Measurements from ENCODE around the gene FTSJ1.

Gene FTSJ1

DNA sequence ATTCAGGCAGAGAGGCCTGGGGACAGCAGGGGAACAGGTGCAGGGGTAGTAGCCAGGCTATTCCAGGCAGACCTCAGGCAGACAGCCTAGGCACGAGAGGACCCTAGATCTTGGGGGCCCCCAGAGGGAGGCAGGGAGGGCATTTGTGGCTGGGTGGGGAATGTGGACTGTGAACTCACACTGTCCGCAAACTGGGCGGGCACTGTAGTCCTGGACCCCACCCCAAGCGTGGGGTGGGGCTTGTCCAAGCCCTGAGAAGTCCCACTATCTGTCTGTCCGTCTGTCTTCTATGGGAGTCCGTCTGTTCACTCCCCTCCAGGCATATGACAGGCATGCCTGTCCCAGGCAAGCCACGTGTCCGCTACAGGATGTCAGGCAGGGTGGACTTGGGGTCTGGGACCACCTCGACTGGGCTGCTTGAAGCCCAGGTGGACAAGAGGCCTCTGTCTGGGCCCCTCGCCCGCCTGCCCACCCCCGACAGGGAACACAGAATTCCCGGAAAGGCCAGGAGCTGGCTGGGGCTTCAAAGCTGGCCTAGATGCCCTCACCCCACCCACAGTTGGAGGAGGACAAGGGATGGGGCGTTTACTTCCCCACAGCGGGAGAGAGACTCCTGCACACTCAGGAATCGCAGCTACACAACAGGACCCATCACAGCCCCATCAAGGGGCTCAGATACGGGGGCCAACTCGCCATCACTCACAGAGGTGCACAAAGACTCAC lies 5.7 kb upstream of the FTSJ1 start, which contains the start of gene SLC38A5:
SLC38A5 (minus strand) TSS at position 151 of the 723 bp plus-strand sequence. CDS start 2,336 bp downstream, outside the sequence.
- DNase-seq (ENCODE audit: low read depth in 1 of 2, low spot score in 1 of 2): no peak

DNA sequence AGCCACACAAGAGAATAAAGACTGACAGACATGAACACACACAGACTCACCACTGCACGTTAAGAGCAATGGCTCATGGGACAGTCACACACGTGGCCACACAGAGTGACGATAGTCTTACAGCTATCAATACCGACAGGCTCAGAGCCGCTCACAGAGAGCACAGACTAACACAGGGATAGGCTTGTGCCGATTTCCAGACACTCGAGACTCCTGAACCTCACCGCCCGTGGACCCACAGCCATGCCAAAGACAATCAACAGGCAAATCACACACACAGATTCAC lies 5.2 kb upstream of the FTSJ1 start:
- no peak for DNase-seq (ENCODE audit: low read depth in 1 of 2, low spot score in 1 of 2)

DNA sequence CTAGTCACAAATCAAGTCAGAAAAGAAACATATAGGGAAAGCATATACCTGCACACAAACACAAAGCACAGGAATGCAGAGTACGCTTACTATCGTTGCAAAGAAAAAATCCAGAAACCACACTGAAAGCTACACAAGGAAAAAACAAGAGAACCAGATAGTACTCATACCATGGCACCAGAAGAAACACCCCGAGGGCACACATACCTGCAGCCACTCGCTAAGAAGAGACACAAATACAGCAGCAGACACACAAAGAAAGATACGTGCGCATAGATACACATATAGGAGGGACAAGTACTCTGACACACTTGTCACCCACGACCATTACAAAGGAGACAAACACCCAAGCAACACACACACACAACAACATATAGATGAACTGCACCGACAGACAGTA lies 4.5 kb upstream of the FTSJ1 start:
- DNase-seq (ENCODE audit: low read depth in 1 of 2, low spot score in 1 of 2): no peak

DNA sequence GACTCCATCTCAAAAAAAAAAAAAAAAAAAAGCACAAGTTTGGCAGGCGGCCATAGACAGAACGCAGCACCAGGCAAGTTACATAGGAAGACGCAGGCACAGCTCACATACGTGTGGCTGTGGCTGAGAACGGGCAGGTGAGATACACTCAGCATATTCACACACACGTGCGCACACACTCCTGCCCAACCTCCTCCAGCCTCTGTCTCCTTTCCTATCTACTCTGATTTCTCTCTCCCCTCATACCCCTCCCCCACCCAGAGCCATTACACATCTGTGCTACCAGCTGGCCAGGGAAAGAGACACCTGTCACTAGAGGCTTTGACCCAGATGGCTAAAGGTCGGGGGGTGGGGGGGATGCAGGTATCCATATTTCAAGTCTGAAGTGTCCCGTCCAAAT lies 3.8 kb upstream of the FTSJ1 start:
- no peak for DNase-seq (ENCODE audit: low read depth in 1 of 2, low spot score in 1 of 2)

DNA sequence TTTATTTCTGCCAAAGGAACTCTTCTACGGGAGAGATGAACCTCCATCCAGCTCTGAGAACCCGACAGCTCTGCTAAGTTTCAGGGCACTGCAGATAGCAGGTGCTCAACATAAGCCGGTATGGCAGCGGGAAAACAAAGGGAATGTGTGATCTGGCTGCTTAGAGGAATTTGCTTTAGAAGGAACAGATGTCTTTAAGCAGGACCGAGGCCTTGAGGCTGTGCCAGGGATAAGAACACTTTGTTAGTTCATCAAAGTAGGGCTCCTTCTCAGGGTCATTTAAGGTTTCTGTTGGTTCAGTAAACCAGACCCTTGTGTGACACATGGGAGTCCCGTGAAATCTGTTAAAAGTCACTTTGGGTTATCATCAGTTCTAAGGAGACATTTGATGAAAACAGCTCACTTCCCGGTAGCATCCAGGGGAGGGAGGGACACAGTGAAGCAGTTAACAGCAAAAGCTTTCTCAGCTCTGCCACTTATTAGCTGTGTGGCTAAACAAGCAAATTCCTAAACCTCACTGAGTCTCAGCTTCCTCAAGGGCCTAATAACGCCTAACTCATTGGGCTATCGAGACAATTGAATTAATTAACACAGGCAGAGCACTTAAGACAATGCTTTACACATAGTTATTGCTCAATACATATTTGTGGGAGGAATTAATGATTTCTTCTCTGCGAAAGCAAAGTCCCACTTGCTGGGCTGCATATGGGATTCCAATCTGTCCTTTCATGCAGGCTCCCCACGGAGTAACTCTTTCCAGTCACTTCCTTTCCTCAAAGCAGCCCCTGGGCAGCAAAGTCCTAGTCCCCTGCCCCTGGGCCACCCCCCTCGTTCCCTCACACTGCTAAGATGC lies 2.9 kb upstream of the FTSJ1 start:
- DNase-seq (ENCODE audit: low read depth in 1 of 2, low spot score in 1 of 2): no peak

DNA sequence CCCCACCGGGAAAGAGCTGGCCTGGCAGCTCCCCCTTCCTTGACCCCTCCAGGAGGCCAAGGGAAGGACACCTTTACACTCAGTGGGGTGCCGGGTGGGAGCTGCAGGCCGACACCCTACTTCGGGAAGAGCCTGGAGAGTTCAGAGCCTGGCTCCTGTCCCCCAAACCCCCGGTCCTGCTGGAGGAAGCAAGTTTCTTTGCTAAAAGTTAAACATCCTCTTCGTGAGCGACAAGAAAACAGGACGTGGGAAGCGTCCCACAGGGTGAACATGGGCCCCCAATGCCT lies 2.4 kb upstream of the FTSJ1 start:
- no peak for DNase-seq (ENCODE audit: low read depth in 1 of 2, low spot score in 1 of 2)

DNA sequence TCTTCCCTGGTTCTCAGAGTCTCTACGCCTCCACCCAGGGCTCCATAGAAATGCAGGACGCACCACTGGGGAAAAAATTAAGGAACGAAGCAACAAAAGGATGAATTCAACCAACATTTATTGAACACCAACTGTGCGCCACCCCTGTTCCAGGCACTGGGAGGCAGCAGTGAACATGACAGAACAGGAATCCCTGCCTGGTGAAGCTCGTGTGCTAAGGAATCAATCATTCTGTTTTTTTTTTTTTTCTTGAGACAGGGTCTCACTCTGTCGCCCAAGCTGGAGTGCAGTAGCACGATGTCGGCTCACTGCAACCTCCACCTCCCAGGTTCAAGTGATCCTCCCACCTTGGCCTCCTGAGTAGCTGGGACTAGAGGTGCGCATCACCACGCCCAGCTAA lies 1.9 kb upstream of the FTSJ1 start:
- no peak for DNase-seq (ENCODE audit: low read depth in 1 of 2, low spot score in 1 of 2)

DNA sequence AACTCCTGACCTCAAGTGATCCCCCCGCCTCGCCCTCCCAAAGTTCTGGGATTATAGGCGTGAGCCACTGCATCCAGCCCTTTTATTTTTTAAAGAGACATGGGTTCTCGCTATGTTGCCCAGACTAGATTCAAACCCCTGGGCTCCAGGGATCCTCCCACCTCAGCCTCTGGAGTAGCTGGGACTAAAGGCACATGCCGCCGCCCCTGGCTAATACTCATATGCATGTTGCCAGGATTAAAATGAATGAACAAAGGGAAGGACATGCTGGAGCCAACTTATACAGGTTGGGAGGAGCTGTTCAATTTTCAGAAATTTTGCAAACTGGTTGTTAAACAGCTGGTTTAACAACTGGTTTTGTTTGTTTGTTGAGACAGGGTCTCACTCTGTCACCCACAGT lies 1.4 kb upstream of the FTSJ1 start:
- DNase-seq (ENCODE audit: low read depth in 1 of 2, low spot score in 1 of 2): no peak

DNA sequence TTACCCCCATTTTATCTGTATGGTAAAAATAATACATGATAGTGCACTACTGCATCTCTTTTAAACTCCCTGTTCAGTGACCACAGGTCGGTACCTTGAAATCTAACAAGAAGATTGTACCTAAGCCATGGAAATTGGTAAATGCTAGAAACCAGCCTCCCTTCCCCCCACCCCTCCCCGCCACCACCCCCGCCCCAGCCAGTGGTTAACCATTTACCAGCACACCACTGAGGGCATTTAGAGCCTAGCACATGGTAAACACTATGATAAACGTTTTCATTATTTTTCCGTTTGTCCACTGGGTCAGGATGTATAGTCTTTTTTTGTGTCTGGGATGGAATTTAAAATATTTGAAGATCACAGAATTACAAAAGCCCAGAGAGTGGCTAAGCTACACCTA lies 703 bp upstream of the FTSJ1 start:
- DNase-seq (ENCODE audit: low read depth in 1 of 2, low spot score in 1 of 2): no peak

DNA sequence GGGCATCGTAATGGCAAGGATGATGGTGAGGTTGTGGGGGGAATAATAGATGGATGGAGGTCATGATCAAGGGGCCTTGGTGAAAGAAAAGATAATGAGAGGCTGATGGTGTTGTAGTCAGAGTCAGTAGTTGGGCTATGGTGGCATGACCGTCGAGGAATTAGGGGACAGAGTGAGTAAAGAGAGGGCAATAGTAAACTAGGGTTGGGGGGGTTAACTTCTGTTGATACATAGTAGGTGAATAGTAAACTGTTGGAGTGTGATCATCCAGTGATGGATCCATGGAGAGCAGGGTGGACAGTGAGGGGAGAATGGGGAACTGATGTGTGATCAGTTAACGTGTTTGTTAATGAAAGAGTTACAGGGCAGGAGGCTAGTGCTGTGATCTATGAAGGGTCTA lies 920 bp downstream of the FTSJ1 start:
- no peak for DNase-seq (ENCODE audit: low read depth in 1 of 2, low spot score in 1 of 2)

DNA sequence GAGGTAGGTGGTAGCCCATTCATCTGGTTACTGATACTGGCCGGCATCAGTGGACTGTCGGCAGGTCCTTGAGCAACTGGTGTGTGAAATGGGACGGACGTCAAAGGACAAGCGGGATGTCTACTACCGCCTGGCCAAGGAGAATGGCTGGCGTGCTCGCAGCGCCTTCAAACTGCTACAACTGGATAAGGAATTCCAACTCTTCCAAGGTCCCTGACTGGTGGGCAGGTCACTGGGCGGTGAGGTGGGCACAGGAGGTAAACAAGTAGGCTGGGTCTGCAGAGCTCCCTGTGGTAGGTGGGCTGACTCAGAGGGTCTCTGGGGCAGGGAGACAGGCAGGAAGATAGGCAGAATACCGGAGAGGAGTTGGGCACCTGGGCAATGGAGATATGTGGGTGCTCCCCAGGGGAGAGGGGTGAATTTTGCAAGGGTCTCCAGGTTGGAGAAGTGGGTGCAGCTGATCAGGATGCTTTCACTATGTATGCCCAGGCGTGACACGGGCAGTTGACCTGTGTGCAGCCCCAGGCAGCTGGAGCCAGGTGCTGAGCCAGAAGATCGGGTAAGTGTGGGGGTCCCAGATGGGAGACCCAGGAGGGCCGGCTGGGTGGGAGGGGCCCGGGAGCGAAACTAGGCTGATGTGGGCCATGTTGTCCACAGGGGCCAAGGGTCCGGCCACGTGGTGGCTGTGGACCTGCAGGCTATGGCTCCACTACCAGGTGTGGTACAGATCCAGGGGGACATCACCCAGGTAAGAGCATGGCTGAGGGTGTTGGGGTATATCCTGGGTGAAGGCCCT lies 2.2 kb downstream of the FTSJ1 start:
- DNase-seq (ENCODE audit: low read depth in 1 of 2, low spot score in 1 of 2): no peak

DNA sequence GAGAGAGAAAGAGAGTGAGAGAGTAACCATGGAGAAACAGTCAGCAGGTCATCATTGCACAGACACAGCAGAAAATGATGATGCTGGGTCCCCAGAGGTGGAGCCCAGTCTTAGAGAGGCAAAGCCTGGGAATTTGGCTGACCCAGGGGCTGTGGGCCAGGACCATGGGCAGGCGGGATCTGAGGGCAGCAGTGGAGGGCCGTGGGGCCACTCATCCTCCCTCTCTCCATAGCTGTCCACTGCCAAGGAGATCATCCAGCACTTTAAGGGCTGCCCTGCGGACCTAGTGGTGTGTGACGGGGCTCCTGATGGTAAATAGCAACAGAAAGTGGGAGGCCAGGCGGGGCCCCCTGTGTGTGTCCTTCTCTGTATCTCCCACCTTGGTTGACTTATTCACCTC lies 2.8 kb downstream of the FTSJ1 start:
- DNase-seq (ENCODE audit: low read depth in 1 of 2, low spot score in 1 of 2): no peak

DNA sequence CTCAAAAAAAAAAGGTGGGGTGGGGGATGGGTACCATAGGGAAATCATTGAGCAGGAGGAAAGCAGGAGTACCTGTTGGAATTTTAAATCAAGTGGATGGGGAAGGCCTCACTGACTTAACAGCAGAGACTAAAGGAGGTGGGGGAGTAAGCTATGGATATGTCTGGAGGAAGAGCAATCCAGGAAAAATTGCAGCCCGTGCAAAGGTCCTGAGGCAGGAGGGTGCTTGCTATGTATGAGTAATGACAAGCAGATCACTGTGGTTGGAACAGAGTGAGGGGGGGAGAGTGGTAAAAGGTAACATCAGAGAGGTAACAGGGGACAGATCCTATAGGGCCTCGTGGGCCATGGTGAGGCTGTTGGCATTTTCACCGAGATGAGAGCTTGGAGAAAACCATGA lies 4.1 kb downstream of the FTSJ1 start:
- DNase-seq (ENCODE audit: low read depth in 1 of 2, low spot score in 1 of 2): no peak

DNA sequence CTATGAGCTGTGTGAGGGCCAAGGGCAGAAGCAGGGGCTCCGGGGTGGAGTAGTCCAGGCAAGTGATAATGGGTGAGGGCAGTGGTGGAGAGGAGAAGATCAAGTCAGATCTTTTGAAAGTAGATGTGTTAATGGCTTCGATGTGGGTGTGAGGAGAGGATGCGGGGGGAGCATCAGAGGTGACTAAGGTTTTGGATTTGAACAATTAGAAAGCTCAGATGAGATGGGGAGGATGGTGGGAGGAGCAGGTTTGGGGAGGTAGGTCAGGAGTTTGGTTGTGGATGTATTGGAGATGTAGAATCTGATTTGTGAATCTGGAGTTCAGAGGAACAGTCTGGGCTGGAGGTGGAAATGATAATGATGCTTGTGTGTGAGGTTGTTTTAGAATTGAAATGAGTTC lies 4.6 kb downstream of the FTSJ1 start:
- DNase-seq (ENCODE audit: low read depth in 1 of 2, low spot score in 1 of 2): no peak

DNA sequence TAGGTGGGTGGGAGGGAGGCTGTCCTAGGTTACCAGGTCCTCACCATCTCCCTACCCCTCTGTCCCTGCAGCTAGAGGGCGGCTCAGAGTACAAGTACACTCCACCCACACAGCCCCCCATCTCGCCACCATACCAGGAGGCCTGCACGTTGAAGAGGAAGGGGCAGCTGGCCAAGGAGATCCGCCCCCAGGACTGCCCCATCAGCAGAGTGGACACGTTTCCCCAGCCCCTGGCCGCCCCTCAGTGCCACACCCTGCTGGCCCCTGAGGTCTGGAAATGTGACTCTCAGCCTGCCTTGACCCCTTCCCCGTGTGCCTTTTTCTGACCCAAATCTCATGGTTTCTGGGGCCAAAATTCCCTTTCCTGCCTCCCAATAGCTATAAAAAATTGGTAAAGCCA lies 6.5 kb downstream of the FTSJ1 start:
- DNase-seq (ENCODE audit: low read depth in 1 of 2, low spot score in 1 of 2): no peak

DNA sequence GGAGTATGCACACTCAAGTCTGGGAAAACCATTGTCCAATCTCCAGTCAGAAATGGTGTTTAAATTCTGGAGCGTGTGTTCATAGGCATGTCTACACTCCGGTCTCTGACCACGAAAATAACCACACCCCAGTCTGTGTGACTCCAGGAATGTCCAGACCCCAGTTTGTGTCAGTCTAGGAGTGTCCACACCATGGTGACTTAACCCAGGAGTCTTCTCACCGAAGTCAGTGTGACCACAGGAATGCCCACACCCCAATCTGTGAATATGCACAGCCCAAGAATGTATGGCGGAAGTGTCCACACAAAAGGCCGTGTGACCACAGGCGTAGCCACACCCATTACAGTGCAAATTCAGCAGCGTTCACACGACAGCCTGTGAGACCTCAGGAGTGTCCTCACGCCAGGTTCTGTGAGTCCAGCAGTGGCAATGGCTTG lies 11.4 kb downstream of the FTSJ1 start:
- DNase-seq (ENCODE audit: low read depth in 1 of 2, low spot score in 1 of 2): no peak

DNA sequence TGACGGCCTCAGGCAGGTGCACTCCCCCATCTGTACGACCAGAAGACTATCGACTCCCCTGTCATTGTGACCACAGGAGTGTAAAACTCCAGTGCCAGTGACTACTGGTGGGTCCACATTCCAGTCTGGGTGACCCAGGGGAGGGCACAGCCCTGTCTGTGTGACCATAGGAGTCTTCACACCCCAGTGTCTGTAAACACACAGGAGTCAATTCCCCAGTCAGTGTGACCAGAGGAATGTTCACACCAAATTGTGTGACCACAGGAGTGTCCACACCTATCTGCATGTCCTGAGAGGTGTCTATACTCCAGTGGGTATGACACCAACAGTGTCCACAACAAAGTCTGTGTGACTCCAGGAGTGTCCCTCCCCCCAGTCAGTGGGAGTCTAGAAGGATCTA lies 12.0 kb downstream of the FTSJ1 start:
- no peak for DNase-seq (ENCODE audit: low read depth in 1 of 2, low spot score in 1 of 2)

DNA sequence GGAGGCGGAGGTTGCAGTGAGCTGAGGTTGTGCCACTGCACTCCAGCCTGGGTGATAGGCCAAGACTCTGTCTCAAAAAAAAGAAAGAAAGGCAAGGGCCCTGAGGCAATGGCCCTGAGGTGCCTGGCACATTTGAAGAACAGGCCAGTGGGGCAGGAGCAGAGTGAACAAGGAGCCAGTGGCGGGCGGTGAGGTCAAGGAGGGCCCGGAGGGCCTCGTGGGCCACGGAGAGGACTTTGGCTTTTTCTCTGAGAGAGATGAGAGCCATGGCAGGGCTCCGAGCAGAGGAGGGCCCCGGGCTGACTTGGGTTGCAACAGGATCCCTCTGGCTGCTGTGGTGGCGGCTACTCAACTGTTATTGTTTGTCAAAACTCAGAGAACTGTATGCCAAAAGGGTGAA lies 13.3 kb downstream of the FTSJ1 start:
- no peak for DNase-seq (ENCODE audit: low read depth in 1 of 2, low spot score in 1 of 2)

DNA sequence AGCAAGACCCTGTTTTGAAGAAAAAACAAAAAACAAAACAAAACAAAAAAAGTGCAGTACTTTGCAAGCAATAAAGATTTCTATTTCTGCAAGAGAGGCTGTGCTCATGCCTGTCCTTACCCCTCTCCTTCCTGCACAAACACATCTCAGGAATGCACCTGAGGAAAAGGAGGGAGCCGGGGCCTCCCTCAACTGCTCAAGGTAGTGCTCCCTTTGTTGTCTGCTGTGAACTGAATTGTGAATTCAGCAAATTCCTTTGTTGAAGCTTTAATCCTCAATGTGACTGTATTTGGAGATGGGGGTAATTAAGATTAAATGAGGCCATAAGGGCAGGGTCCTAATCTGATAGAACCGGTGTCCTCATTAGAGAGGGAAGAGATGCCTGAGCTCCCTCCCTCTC lies 13.9 kb downstream of the FTSJ1 start:
- no peak for DNase-seq (ENCODE audit: low read depth in 1 of 2, low spot score in 1 of 2)

DNA sequence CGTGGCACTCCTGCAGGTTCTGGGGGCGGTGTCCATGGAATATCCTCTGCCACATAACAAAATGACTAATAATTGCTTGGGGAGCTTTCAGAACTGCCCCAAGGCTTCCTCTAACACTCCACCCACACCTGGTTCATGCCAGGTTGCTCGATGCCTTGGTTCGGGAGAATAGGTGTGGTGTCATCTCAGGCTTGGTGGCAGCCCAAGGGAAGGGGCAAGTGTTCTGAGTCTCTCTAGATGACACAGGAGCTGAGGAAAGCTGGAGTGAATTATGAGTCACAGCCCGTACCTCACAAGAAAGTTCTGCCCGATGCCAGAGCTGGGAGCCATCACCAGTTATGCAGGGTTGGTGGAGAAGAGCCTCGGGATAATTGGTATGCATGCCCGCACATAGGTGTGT lies 14.7 kb downstream of the FTSJ1 start:
- DNase-seq (ENCODE audit: low read depth in 1 of 2, low spot score in 1 of 2): no peak

DNA sequence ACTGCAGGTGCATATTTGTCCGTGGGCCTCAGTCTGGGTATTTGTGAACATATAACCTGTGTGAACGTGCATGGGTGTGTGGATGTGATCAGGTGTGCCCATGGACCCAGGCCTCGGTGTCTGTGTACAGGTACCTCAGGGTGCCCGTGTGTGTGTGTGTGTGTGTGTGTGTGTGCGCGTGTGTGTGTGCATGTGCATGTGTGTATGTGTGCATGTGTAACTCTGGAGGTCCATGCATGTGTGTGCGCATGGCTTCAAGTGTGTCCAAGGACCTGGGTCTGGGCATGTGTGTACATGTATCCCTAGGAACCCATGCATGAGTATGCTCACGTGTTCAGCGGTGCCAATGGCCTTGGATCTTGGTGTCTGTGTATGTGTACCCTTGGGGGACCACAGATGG lies 15.8 kb downstream of the FTSJ1 start:
- no peak for DNase-seq (ENCODE audit: low read depth in 1 of 2, low spot score in 1 of 2)

DNA sequence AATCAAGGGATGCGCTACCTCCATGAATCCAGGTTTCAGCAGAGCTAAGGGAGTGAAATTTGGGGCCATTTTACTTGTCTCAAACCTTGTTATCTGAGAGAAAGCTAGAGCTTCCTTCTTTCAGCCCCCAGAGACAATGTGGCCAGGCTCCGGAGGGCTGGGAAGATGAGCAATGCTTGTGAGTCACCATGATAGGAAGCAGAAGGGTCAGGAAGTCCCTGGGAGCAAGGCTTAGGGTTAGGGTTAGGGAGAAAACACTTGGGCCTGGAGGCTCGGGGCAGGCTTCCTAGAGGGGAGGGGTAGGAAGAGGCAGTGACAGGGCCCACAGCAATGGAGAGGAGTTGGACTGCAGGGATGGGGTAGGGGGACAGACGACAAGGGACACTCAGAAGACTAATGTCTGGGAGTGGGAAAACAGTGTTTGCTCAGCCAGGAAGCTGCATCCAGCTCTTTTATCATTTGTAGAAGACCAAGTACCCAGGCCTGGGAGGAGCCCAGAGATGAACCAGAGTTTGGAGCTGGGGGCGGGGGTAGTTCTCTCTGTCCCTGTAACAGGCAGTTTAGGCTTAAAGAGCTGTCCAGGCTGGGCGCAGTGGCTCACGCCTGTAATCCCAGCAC lies 16.4 kb downstream of the FTSJ1 start:
- DNase-seq (ENCODE audit: low read depth in 1 of 2, low spot score in 1 of 2): no peak
